Calu3 (cell line): ENCODE data around the gene L3MBTL3. TPM values are rescaled to one million over a fixed set of nuclear protein-coding genes. Genes with fewer than 3 reads are reported as not detected.

Source experiments
- BruUV-seq: library from RNA; stranded (reverse); fragments of 400-500 nt; replicated peaks from 2 replicates; lab custom pipeline; 2021; lab: Mats Ljungman, UMichigan
- CTCF ChIA-PET: fragments of 300-600 bp; sonication (Branson Sonifier 250); formaldehyde crosslinking; loops from one replicate; lab custom pipeline; 2022; ENCODE audit warnings: antibody characterized with exemption; lab: Charles Lee
- DNase-seq: peaks from one replicate; pipeline ENCODE4 v3.0.0; 2022
- H3K27ac Mint-ChIP-seq: one replicate; pipeline ENCODE4 v1.8.0; 2022; ENCODE audit warnings: mixed read lengths; ENCODE audit not compliant: unreplicated experiment
- H3K27me3 Mint-ChIP-seq: one replicate; pipeline ENCODE4 v1.8.0; 2022; ENCODE audit warnings: mixed read lengths; ENCODE audit not compliant: unreplicated experiment
- H3K36me3 Mint-ChIP-seq: one replicate; pipeline ENCODE4 v1.8.0; 2022; ENCODE audit warnings: mild to moderate bottlenecking, moderate library complexity, mixed read lengths; ENCODE audit not compliant: insufficient read depth, unreplicated experiment
- H3K4me1 Mint-ChIP-seq: one replicate; pipeline ENCODE4 v1.8.0; 2022; ENCODE audit warnings: mild to moderate bottlenecking, low read depth, mixed read lengths; ENCODE audit not compliant: unreplicated experiment
- H3K4me3 Mint-ChIP-seq: one replicate; pipeline ENCODE4 v1.8.0; 2022; ENCODE audit warnings: mild to moderate bottlenecking, low read depth, moderate library complexity, mixed read lengths; ENCODE audit not compliant: unreplicated experiment
- H3K9me3 Mint-ChIP-seq: one replicate; pipeline ENCODE4 v1.8.0; 2022; ENCODE audit warnings: low read depth, mixed read lengths; ENCODE audit not compliant: unreplicated experiment
- CTCF ChIP-seq: fragments of 200-600 bp; IDR thresholded peaks from one replicate; pipeline ENCODE4 v1.8.0; 2022; ENCODE audit warnings: antibody characterized with exemption; ENCODE audit not compliant: unreplicated experiment
- intact Hi-C: fragments of 100-400 bp; cut with micrococcal nuclease; formaldehyde crosslinking; loops from one replicate; pipeline ENCODE4 v1.10.0; 2022; ENCODE audit not compliant: unreplicated experiment
- total RNA-seq: library from RNA; stranded (reverse); gene quantifications from 2 replicates; pipeline ENCODE4 v1.2.3, GENCODE V29; 2022

L3MBTL3 gene
- total RNA-seq, 1 experiment from 2014 or later: 9.6 TPM

- no peak for DNase-seq
- H3K36me3 Mint-ChIP-seq: peaks cover 6% of the 10 kb centered on the region
- H3K27ac Mint-ChIP-seq: no peak overlapping the region
- H3K4me1 Mint-ChIP-seq: peaks cover 12% of the 10 kb centered on the region
- H3K27me3 Mint-ChIP-seq: no peaks in the 10 kb centered on the region
- no peak overlapping the region for H3K4me3 Mint-ChIP-seq
- CTCF ChIA-PET: no interaction called here
- BruUV-seq: no TSS peak
- peaks cover 3% of the 10 kb centered on the region for H3K9me3 Mint-ChIP-seq
- intact Hi-C loops: no loop called here
- TF ChIP-seq CTCF: no peak
These were observed 120.5 kb downstream of the L3MBTL3 start for GRCh38 chr6:130138909-130139242.

- CTCF ChIA-PET: no interaction called here
- intact Hi-C loops: no loop called here
- peaks cover 12% of the 10 kb centered on the region for H3K4me1 Mint-ChIP-seq
- H3K27ac Mint-ChIP-seq: no peak overlapping the region
- H3K4me3 Mint-ChIP-seq: no peak overlapping the region
- no peak for DNase-seq
- peaks cover 3% of the 10 kb centered on the region for H3K9me3 Mint-ChIP-seq
- no peak for TF ChIP-seq CTCF
- BruUV-seq: no TSS peak
- no peaks in the 10 kb centered on the region for H3K27me3 Mint-ChIP-seq
- peaks cover 6% of the 10 kb centered on the region for H3K36me3 Mint-ChIP-seq
These were observed 121.7 kb downstream of the L3MBTL3 start for GRCh38 chr6:130140084-130140483.

- CTCF ChIA-PET: no interaction called here
- H3K4me3 Mint-ChIP-seq: no peak overlapping the region
These were observed 125.3 kb downstream of the L3MBTL3 start for GRCh38 chr6:130143709-130144108.

GRCh38 chr6:130147111-130147510 is 128.7 kb downstream of the L3MBTL3 start:
- no peaks in the 10 kb centered on the region for H3K27me3 Mint-ChIP-seq
- H3K4me3 Mint-ChIP-seq: no peak overlapping the region
- peaks cover 6% of the 10 kb centered on the region for H3K36me3 Mint-ChIP-seq
- no peaks in the 10 kb centered on the region for H3K9me3 Mint-ChIP-seq
- intact Hi-C loops: no loop called here
- DNase-seq: no peak
- no TSS peak for BruUV-seq
- CTCF ChIA-PET: no interaction called here
- no peak for TF ChIP-seq CTCF
- H3K4me1 Mint-ChIP-seq: no peaks in the 10 kb centered on the region
- H3K27ac Mint-ChIP-seq: no peak overlapping the region

More at GRCh38 chr6:130143709-130144108, 125.3 kb downstream of the L3MBTL3 start:
- TF ChIP-seq CTCF: no peak
- no peak for DNase-seq
- Mint-ChIP-seq H3K27me3 (no peaks in the 10 kb centered on the region), H3K27ac (no peak overlapping the region), H3K36me3 (peaks cover 6% of the 10 kb centered on the region), H3K9me3 (no peaks in the 10 kb centered on the region), H3K4me1 (no peaks in the 10 kb centered on the region)
- no TSS peak for BruUV-seq
- intact Hi-C loops: no loop called here
